C1 segment of cervical spinal cord (tissue), 14 donors: ENCODE data around the gene OXLD1.

Experiments
- DNase-seq, 14 donors: peaks; one replicate each; lab custom pipeline; 2025; lab: John Stamatoyannopoulos, UW

Gene OXLD1

DNA sequence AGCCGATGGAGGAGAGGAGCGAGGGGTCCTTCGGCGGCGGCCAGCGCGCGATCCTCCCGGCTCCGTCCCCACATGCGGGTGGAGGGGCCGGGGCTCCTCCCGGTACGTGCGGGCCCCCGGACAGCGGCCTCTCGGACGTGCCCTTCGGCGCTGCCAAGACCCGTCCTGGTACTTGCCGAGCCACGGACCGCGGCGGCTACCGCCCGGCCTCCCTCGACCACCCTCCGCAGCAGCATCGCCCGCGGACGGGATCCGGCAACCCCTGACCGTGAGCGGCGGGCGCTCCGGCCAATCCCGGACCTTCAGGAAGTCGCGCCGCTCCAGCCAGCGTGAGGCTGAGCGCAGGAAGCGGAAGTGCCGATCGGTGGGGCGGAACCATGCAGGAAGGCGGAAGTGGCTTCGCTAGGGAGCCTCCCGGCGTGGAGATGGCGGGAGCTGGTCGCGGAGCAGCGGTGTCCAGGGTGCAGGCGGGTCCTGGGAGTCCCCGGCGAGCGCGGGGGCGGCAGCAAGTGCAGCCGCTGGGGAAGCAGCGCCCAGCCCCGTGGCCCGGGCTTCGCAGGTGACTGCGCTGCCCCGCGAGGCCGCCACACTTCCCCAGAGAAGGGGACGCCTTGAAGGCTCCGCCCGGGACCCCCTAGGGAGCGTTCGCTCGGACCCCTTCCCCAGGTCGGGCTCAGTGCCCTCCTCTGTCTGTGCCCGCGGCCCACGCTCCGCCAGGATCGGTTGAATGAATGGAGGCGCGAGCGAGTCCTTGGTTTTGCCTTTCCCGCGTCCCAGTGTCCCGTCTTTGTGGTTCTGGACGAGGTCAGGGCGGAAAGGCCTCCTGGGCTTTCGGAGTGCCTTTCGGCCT, at the start of gene OXLD1, which contains the start of gene CCDC137:
OXLD1 (minus strand) TSS at position 264 of the 850 bp plus-strand sequence; CDS start at position 236, 28 bp downstream.
CCDC137 (plus strand) TSS at position 396 of the 850 bp plus-strand sequence; CDS start at position 426, 30 bp downstream.
- peak; percentile 45 to 97 (median 90) for DNase-seq

DNA sequence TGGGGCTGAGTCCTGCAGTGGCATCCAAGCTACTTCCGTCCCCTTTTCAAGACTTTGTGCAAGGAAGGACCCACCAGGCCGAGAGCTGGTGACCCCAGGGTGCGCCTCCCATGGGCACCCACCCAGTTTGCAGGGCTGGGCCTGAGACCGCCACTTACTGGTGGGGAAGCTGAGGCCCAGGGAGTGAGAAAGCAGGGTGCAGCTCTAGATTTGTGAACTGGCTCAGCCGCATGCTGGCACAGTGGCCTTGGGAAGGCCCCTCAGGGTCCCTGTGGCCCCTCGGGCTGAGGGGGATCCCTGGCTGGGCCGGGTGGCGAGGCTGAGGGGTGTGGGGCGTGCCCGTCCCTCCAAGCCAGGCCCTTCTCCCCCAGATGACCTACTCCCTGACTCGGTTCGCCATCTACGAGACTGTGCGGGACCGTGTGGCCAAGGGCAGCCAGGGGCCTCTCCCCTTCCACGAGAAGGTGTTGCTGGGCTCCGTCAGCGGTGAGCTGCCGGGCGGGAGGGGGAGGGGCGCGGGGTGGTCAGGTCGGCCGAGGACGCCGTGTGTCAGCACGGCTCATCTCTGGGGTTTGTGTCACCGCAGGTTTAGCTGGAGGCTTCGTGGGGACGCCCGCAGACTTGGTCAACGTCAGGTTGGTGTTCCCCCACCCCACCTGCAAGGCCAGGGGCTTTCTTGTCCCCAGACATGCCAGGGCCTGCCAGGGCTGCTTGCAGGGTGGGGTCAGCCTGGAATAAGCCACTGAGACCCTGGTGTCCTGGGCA, 48.9 kb upstream of the OXLD1 start:
- no peak for DNase-seq

GRCh38 chr17:81714412-81715106, 48.2 kb upstream of the OXLD1 start:
- no peak for DNase-seq

- DNase-seq = no peak
Observed at GRCh38 chr17:81713556-81714411, 47.4 kb upstream of the OXLD1 start.

GRCh38 chr17:81713004-81713555, 46.7 kb upstream of the OXLD1 start:
- peak in 1 of 14 donors; percentile 23 for DNase-seq

GRCh38 chr17:81712468-81713003, 46.1 kb upstream of the OXLD1 start:
- DNase-seq = peak in 1 of 14 donors; percentile 29

DNA sequence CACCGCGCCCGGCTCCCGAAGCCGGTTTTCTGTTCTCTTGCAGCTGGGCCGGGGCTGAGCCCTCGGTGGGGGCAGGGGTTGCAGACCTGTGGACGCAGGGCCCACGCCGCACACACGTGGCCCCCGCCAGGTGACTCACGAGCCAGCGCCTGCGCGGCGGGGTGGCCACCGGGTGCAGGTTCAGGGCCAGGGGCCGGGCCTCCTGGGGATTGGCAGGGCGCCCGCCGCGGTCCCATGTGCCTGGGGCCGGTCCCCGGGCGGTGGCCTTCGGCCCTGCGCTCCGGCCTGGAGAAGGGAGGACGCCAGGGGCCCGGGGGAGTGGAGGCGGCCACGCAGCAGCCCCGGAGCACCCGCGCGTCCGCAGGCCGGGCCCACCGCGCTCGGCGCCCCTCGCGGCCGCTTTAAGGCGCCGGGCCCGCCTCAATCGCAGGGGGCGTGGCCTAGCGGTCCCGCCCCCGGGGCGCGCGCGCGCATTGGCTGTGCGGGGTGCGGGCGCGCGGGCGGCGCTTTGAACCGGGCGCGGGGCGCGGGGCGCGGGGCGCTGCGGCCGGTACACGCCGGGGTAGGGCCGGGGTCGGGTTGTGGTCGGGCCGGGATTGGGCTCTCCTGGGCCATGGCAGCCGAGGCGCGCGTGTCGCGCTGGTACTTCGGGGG, 45.5 kb upstream of the OXLD1 start, which contains the start of gene SLC25A10:
SLC25A10 (plus strand) TSS at position 471 of the 654 bp plus-strand sequence; CDS start at position 614, 143 bp downstream.
- DNase-seq = peak in 12 of 14 donors; percentile 40 to 84 (median 66)

DNA sequence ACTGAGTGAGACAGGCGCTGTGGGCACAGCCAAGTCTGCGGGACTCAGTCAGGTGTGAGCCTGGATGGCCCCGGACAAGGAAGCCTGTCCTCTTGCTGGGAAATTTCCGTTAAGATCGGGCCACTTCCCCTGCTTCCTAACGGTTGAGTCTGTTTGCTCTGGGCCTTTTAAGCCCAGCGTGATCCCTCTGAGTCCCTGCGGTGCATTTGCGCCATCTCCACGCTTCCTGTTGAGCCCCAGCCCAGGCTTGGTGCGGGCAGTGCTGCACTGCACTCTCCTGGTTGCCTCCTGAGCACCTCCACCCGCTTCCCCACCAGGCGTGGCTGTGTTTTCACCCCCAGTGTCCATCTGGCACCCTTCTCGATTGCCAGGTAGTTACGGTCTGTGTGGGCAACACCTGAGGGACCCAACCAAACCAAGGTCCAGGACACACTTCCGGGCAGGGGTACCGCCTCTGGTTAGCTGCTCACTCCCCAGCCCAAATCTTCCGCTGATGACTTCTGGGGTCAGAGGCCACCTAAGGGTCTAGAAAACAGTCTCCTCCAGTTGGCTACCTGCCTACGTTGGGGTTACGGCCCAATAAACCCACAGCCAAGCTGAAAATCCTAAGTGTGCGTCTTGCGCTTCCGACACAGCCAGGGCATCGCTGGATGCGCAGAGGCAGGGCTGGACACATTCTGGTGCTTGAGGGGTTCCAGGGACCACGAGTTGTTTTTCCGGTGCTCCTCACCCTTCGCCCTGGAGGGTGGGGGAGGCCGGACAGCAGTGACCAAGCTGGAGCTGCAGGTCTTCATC, 44.3 kb upstream of the OXLD1 start:
- peak in 1 of 14 donors; percentile 65 for DNase-seq

DNA sequence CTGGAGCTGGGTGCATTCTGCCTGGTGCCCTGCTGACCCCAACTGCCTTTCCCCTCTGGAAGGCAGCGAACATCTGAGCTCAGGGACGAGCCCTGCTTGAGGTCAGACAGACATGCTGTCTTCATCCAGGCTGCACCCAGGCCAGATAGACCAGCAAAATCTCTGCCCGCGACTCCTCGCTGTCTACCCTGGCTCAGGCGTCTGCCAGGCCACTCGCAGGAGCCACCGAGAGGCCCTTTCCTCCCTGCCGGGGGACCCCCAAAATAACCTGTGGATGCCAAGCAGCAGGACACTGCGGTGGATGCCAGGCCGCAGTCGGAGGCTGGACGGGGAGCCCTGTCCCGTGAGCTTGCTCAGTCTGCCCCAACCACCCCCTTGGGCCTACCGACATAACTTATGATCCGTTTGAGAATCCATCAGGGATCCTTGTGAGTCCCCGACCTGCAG, 42.4 kb upstream of the OXLD1 start:
- DNase-seq = no peak

- no peak for DNase-seq
Observed at GRCh38 chr17:81707725-81708646, 41.6 kb upstream of the OXLD1 start.

DNA sequence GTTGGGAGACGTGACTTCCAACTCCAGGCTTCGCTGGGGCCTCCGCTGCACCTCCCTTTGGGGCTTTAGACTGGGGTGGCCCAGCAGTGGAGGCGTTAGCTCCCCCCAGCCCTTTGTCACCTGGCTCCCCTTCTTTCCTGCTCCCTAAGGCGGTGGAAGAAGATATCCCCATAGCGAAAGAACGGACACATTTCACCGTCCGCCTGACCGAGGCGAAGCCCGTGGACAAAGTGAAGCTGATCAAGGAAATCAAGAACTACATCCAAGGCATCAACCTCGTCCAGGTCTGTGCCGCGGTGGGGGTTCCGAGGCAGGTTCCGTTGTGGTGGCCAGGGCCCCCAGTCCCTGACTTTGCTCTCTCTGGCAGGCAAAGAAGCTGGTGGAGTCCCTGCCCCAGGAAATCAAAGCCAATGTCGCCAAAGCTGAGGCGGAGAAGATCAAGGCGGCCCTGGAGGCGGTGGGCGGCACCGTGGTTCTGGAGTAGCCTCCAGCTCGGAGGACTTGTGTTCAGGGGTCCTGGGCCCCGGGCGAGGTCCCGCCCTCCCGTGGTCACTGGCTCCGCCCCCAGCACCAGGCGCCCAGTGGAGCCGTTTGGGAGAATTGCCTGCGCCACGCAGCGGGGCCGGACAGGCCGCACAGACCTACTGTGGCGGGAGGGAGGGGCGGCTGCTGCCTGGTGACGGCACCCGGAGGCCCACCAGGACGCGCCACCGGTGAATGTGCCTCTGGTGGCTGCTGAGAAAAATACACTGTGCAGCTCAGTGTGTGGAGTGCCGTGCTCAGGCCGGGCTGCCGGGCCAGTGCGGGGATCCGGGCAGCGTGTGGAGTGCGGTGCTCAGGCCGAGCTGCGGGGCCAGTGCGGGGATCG, 40.6 kb upstream of the OXLD1 start:
- DNase-seq = no peak

GRCh38 chr17:81706232-81706611, 39.8 kb upstream of the OXLD1 start:
- no peak for DNase-seq

DNA sequence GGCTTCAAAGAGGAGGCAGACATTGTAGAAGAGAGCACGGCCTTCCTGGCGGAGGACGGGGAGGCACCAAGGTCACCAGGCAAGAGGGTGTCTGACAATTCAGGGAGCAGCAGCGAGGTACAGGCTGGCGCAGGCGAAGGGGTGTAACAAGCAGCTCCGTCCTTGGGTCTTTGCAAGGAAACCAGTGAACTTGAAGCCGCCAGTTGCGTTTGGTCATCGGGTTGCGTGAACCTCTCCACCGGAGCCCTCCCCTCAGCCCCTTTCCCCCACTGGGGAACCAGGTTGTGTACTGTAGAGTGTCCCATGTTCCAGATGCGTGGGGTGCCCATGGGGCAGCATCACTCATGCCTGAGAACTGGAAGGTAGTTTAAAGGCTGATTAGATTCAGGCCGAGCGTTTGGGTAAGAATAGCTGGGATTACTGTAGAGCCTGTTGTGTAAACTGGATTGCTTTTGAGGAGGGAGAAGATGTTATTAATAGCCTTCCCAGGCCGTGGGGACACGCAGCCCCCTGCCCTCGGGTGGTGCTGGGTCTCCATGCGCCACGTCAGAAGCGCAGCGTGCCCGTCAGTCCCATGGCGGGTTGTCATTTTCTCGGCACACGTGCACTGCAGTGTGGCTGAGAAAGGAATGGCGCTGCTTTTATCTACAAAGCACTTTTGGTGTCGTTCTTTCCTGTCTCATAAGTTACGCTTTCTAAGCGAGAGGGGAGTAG, 39.3 kb upstream of the OXLD1 start:
- no peak for DNase-seq

DNA sequence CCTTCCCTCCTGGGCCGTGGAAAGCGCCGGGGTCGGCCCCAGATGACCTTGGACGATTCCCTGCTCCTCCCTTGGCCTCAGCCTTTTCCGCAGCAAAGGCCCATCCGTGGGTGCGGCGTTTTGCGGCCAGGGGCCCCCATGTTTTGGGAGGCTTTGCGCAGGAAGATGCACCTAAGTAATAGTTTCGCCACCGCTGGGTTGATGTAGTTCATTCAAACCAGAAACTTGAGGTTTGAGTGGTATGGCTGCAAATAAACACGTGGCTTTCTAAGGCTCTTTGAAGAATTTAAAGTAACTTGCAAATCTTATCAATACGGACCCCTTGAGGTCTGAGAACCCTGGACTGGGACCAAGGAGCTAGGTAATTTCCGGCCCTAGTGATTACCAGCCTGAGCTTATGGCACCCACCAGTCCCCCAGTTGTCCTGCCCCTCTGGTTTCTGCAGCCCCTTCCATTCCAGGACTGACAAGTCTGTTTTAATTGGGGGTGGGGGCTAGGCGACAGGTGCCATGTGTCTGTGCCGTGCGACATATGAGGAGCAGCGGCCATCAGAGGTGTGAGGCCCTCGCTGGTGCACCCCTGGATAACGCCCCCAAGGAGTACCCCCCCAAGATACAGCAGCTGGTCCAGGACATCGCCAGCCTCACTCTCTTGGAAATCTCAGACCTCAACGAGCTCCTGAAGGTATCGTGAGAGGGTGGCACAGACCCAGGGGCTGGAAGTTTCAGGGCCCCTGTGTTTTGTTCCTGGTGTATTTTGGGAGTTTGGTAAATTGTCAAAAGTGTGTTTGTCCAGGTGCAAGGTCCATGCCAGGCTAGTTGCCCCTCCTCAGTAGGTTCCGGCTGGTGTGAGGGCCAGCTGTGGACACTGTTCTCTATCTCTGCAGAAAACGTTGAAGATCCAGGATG, 37.6 kb upstream of the OXLD1 start:
- DNase-seq = no peak
